PC-9 (cell line): ENCODE data around the gene RIPPLY3. TPM values are rescaled to one million over a fixed set of nuclear protein-coding genes. Genes with fewer than 3 reads are reported as not detected.

Experiments used
- BruUV-seq: library from RNA; stranded (reverse); fragments of 400-500 nt; replicated peaks from 2 replicates; lab custom pipeline; 2021; lab: Mats Ljungman, UMichigan
- CTCF ChIA-PET: fragments of 300-600 bp; sonication (Branson Sonifier 250); formaldehyde crosslinking; loops from one replicate; lab custom pipeline; 2022; ENCODE audit warnings: antibody characterized with exemption; lab: Charles Lee
- POLR2A ChIA-PET: fragments of 300-600 bp; sonication (Branson Sonifier 250); formaldehyde crosslinking; loops from one replicate; lab custom pipeline; 2022; ENCODE audit warnings: antibody characterized with exemption; ENCODE audit not compliant: unreplicated experiment; lab: Charles Lee
- DNase-seq, 2 experiments: peaks; one replicate each; pipeline versions ENCODE4 v3.0.0 to v3.0.0-alpha.2; 2015 to 2022; ENCODE audit warnings: mixed read lengths in 1 of 2
- H2AFZ ChIP-seq: fragments of 200-600 bp; sonication (generic); 2 replicates; pipeline ENCODE4 v1.8.1; 2017; ENCODE audit warnings: antibody characterized with exemption
- H3F3A ChIP-seq: fragments of 200-600 bp; sonication (generic); 2 replicates; pipeline ENCODE4 v1.8.1; 2017; ENCODE audit warnings: antibody characterized with exemption, mild to moderate bottlenecking, low read depth; ENCODE audit not compliant: insufficient read depth
- H3K27ac ChIP-seq: fragments of 200-600 bp; sonication (generic); 2 replicates; pipeline ENCODE4 v1.6.1; 2016; ENCODE audit warnings: mixed run types
- H3K27me3 ChIP-seq: fragments of 200-600 bp; sonication (generic); 2 replicates; pipeline ENCODE4 v1.6.1; 2016; ENCODE audit warnings: low read depth, mixed run types; ENCODE audit not compliant: insufficient read depth
- H3K36me3 ChIP-seq: fragments of 200-600 bp; sonication (generic); 2 replicates; pipeline ENCODE4 v1.6.1; 2016; ENCODE audit warnings: low read depth, mixed run types
- H3K4me1 ChIP-seq: fragments of 200-600 bp; sonication (generic); replicated peaks from 2 replicates; pipeline ENCODE4 v1.6.1; 2016; ENCODE audit warnings: mixed run types; ENCODE audit not compliant: insufficient read depth
- H3K4me2 ChIP-seq: fragments of 200-600 bp; sonication (generic); 2 replicates; pipeline ENCODE4 v1.6.1; 2017; ENCODE audit warnings: mixed run types
- H3K4me3 ChIP-seq: fragments of 200-600 bp; sonication (generic); 2 replicates; pipeline ENCODE4 v1.6.1; 2016; ENCODE audit warnings: mixed run types
- H3K79me2 ChIP-seq: fragments of 200-600 bp; sonication (generic); 2 replicates; pipeline ENCODE4 v1.6.1; 2017; ENCODE audit warnings: low read depth, mixed run types
- H3K9me2 ChIP-seq: fragments of 200-600 bp; sonication (generic); 2 replicates; pipeline ENCODE4 v1.8.1; 2017; ENCODE audit warnings: mild to moderate bottlenecking; ENCODE audit not compliant: insufficient read depth
- H3K9me3 ChIP-seq: fragments of 200-600 bp; sonication (generic); 2 replicates; pipeline ENCODE4 v1.8.1; 2016; ENCODE audit warnings: low read depth; ENCODE audit not compliant: insufficient read depth
- H4K20me1 ChIP-seq: fragments of 200-600 bp; sonication (generic); 2 replicates; pipeline ENCODE4 v1.8.1; 2017; ENCODE audit not compliant: insufficient read depth
- EZH2 ChIP-seq: fragments of 200-600 bp; sonication (generic); IDR thresholded peaks from 2 replicates; pipeline ENCODE4 v1.8.0; 2017; ENCODE audit warnings: antibody characterized with exemption, low read depth
- intact Hi-C: fragments of 100-400 bp; cut with micrococcal nuclease; formaldehyde crosslinking; loops from one replicate; pipeline ENCODE4 v1.10.0; 2022; ENCODE audit not compliant: unreplicated experiment
- total RNA-seq: library from RNA; stranded (reverse); gene quantifications from 2 replicates; pipeline ENCODE4 v1.2.3, GENCODE V29; 2021
- TF ChIP-seq, protein P1 (sequence below): fragments of 200-600 bp; sonication (generic); conservative IDR thresholded peaks from 2 replicates; pipeline ENCODE4 v1.6.1; 2017; ENCODE audit warnings: mixed run types, antibody characterized with exemption, mild to moderate bottlenecking, moderate library complexity

Gene RIPPLY3
- total RNA-seq, 1 experiment from 2014 or later = 0.17 TPM

DNA sequence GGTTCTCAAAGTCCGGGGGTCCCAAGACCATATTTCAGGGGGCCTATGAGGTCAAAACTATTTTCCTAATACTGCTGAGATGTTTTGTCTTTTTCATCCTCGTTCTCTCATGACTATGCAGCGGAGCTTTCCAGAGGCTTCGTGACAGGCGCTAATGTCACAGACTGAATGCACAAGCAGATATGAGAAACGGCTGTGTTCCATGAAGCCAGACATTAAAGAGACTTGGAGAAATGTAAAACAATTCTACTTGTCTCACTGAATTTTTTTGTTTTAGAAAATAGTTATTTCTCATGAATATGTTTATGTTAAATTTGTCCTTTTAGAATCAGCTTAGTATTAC, 56.1 kb downstream of the RIPPLY3 start:
- H3K27me3 ChIP-seq = no peaks in the 10 kb centered on the region
- no peaks in the 10 kb centered on the region for H3K9me2 ChIP-seq
- peaks cover 7% of the 10 kb centered on the region; the same call in 1 of the 2 replicates for H3F3A ChIP-seq
- POLR2A ChIA-PET = interaction anchor here (0.7 kb wide), 1 partner anchor 116 kb away, joined by 3 read pairs; no protein-coding TSS in a partner anchor
- H3K27ac ChIP-seq = no peak overlapping the region
- H3K79me2 ChIP-seq = no peaks in the 10 kb centered on the region
- no peaks in the 10 kb centered on the region for H4K20me1 ChIP-seq
- peaks cover 7% of the 10 kb centered on the region for H3K4me1 ChIP-seq
- no peaks in the 10 kb centered on the region; the same call in 1 of the 2 replicates for H3K36me3 ChIP-seq
- no peak for TF ChIP-seq EZH2
- TF ChIP-seq, protein P1, sequence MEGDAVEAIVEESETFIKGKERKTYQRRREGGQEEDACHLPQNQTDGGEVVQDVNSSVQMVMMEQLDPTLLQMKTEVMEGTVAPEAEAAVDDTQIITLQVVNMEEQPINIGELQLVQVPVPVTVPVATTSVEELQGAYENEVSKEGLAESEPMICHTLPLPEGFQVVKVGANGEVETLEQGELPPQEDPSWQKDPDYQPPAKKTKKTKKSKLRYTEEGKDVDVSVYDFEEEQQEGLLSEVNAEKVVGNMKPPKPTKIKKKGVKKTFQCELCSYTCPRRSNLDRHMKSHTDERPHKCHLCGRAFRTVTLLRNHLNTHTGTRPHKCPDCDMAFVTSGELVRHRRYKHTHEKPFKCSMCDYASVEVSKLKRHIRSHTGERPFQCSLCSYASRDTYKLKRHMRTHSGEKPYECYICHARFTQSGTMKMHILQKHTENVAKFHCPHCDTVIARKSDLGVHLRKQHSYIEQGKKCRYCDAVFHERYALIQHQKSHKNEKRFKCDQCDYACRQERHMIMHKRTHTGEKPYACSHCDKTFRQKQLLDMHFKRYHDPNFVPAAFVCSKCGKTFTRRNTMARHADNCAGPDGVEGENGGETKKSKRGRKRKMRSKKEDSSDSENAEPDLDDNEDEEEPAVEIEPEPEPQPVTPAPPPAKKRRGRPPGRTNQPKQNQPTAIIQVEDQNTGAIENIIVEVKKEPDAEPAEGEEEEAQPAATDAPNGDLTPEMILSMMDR = no peak
- no peak for DNase-seq
- CTCF ChIA-PET = no interaction called here
- H2AFZ ChIP-seq = no peak overlapping the region
- no peak overlapping the region for H3K4me2 ChIP-seq
- H3K9me3 ChIP-seq = no peaks in the 10 kb centered on the region
- intact Hi-C loops = no loop called here
- BruUV-seq = no TSS peak
- H3K4me3 ChIP-seq = no peak overlapping the region

DNA sequence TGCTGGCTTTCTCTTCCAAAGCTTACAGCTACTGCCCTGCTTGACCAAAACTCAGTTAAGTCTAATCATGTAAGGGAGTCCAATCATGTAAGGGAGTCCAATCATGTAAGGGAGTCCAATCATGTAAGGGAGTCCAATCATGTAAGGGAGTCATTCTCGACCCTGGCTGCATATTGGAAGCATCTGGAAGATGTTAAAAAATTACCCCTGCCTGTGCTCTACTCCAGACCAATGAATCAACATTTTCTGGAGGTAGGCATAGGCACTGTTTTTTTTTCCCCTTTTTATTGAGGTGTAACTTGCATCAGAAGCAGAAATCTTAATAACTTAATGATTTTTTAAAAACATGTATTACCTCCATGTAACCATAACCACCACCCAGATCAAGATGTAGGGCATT, 56.9 kb downstream of the RIPPLY3 start:
- intact Hi-C loops = no loop called here
- Histone ChIP-seq H3K4me1 (peaks cover 7% of the 10 kb centered on the region), H2AFZ (no peak overlapping the region), H3K27me3 (no peaks in the 10 kb centered on the region), H3K36me3 (no peaks in the 10 kb centered on the region; the same call in 1 of the 2 replicates), H3K4me3 (no peak overlapping the region), H3K9me3 (no peaks in the 10 kb centered on the region), H3F3A (peaks cover 7% of the 10 kb centered on the region; the same call in 1 of the 2 replicates), H3K79me2 (no peaks in the 10 kb centered on the region), H3K4me2 (no peak overlapping the region), H4K20me1 (no peaks in the 10 kb centered on the region), H3K27ac (no peak overlapping the region), H3K9me2 (no peaks in the 10 kb centered on the region)
- DNase-seq = no peak
- ChIA-PET POLR2A (no interaction called here), CTCF (no interaction called here)
- no peak for TF ChIP-seq EZH2
- TF ChIP-seq, protein P1 = no peak
- BruUV-seq = no TSS peak

DNA sequence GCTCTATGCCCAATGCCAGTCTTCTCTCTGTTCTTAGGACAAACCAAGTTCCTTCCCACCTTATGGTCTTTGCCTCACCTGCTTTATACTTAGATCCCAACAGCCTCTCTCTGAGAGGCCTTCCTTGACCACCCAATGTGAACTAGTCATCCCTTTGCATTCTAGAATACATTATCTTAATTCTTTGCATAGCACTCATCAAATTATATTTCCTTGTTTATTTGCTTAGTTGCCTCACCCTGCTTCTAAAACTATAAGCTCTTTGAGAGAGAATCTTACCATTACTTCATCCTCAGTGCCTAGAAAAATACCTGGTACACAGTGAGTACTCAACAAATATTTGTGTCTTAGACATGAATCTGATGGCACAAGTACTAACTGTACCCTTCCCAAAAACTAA, 58.3 kb downstream of the RIPPLY3 start:
- intact Hi-C loops = no loop called here

More for the DNA sequence above, 58.3 kb downstream of the RIPPLY3 start:
- Histone ChIP-seq H4K20me1 (no peaks in the 10 kb centered on the region), H3K9me3 (no peaks in the 10 kb centered on the region), H3K36me3 (no peaks in the 10 kb centered on the region; the same call in 1 of the 2 replicates), H3K4me1 (peaks cover 7% of the 10 kb centered on the region), H3K4me3 (no peak overlapping the region), H3F3A (peaks cover 7% of the 10 kb centered on the region; the same call in 1 of the 2 replicates), H3K27ac (no peak overlapping the region), H3K27me3 (no peaks in the 10 kb centered on the region), H2AFZ (no peak overlapping the region), H3K4me2 (no peak overlapping the region), H3K9me2 (no peaks in the 10 kb centered on the region), H3K79me2 (no peaks in the 10 kb centered on the region)
- BruUV-seq = no TSS peak
- TF ChIP-seq, protein P1 = no peak
- no peak for TF ChIP-seq EZH2
- ChIA-PET POLR2A (no interaction called here), CTCF (no interaction called here)
- no peak for DNase-seq
